SK-N-SH (cell line): Measurements from ENCODE around the gene IGF2BP2. TPM values are rescaled to one million over a fixed set of nuclear protein-coding genes. Genes with fewer than 3 reads are reported as not detected.

Experiments
- CTCF ChIA-PET: fragments of 300-600, 350-600 bp; formaldehyde crosslinking; extraction: SDS; loops from one replicate; lab custom pipeline; 2021; lab: Yijun Ruan, JAX
- POLR2A ChIA-PET: fragments of 350-600 bp; sonication (Branson Sonifier 250); formaldehyde crosslinking; extraction: SDS; loops from one replicate; lab custom pipeline; 2020; ENCODE audit warnings: antibody characterized with exemption, inconsistent platforms; lab: Yijun Ruan, JAX
- DNase-seq: peaks from one replicate; pipeline ENCODE4 v3.0.0; 2012
- H2AFZ ChIP-seq: fragments of 200-600 bp; sonication (generic); 2 replicates; pipeline ENCODE4 v1.8.1; 2016; ENCODE audit warnings: antibody characterized with exemption, mild to moderate bottlenecking, low read depth
- H3F3A ChIP-seq: fragments of 200-600 bp; sonication (generic); replicated peaks from 2 replicates; pipeline ENCODE3; 2016; ENCODE audit warnings: antibody characterized with exemption, mild to moderate bottlenecking; ENCODE audit not compliant: insufficient read depth
- H3K27ac ChIP-seq, 2 experiments: fragments of 200-500 bp in 1 of 2; fragments of 200-600 bp in 1 of 2; sonication (Bioruptor generic) in 1 of 2; sonication (generic), shearing (Covaris generic) in 1 of 2; 2 replicates each; pipeline versions ENCODE4 v1.5.1 to v1.6.1; 2014 to 2016; ENCODE audit warnings: low read depth in 2 of 2, inconsistent platforms in 1 of 2, low read length in 1 of 2, mild to moderate bottlenecking in 1 of 2, mixed read lengths in 1 of 2
- H3K27me3 ChIP-seq: fragments of 200-600 bp; sonication (generic), shearing (Covaris generic); 2 replicates; pipeline ENCODE4 v1.6.1; 2016; ENCODE audit warnings: mixed run types; ENCODE audit not compliant: insufficient read depth
- H3K36me3 ChIP-seq, 2 experiments: fragments of 200-500 bp in 1 of 2; fragments of 200-600 bp in 1 of 2; sonication (Bioruptor generic) in 1 of 2; sonication (generic) in 1 of 2; replicated peaks in 1 of 2; 2 replicates each; pipeline versions ENCODE3 to v1.5.1; 2014 to 2016; ENCODE audit warnings: low read length in 1 of 2, mild to moderate bottlenecking in 1 of 2; ENCODE audit not compliant: insufficient read depth in 2 of 2, control insufficient read depth in 1 of 2
- H3K4me1 ChIP-seq, 2 experiments: fragments of 200-500 bp in 1 of 2; fragments of 200-600 bp in 1 of 2; sonication (Bioruptor generic) in 1 of 2; sonication (generic), shearing (Covaris generic) in 1 of 2; 2 replicates each; pipeline versions ENCODE4 v1.5.1 to v1.6.1; 2014 to 2016; ENCODE audit warnings: low read depth in 1 of 2, low read length in 1 of 2, mixed run types in 1 of 2; ENCODE audit not compliant: insufficient read depth in 2 of 2, control insufficient read depth in 1 of 2
- H3K4me2 ChIP-seq: fragments of 200-600 bp; sonication (generic), shearing (Covaris generic); 2 replicates; pipeline ENCODE4 v1.6.1; 2017; ENCODE audit warnings: mixed run types
- H3K4me3 ChIP-seq, 2 experiments: fragments of 200-500 bp in 1 of 2; fragments of 200-600 bp in 1 of 2; sonication (Bioruptor generic) in 1 of 2; sonication (generic), shearing (Covaris generic) in 1 of 2; 2 replicates each; pipeline versions ENCODE4 v1.5.1 to v1.8.1; 2014 to 2016; ENCODE audit warnings: low read depth in 2 of 2, inconsistent platforms in 1 of 2, low read length in 1 of 2, mild to moderate bottlenecking in 1 of 2, mixed read lengths in 1 of 2, moderate library complexity in 1 of 2
- H3K79me2 ChIP-seq: fragments of 200-600 bp; sonication (generic); 2 replicates; pipeline ENCODE4 v1.8.1; 2017; ENCODE audit warnings: mild to moderate bottlenecking; ENCODE audit not compliant: insufficient read depth
- H3K9ac ChIP-seq: fragments of 200-600 bp; sonication (generic); 2 replicates; pipeline ENCODE4 v1.6.1; 2017; ENCODE audit warnings: mixed run types
- H3K9me2 ChIP-seq: fragments of 200-600 bp; sonication (generic); 2 replicates; pipeline ENCODE4 v1.6.1; 2017; ENCODE audit warnings: mixed run types
- H3K9me3 ChIP-seq: fragments of 200-600 bp; sonication (generic); 2 replicates; pipeline ENCODE4 v1.6.1; 2017; ENCODE audit warnings: mixed run types, mild to moderate bottlenecking, moderate library complexity
- H4K20me1 ChIP-seq: fragments of 200-600 bp; sonication (generic); 2 replicates; pipeline ENCODE4 v1.6.1; 2017; ENCODE audit warnings: mild to moderate bottlenecking, mixed run types; ENCODE audit not compliant: insufficient read depth
- CHD2 ChIP-seq: fragments of 150-350 bp; IDR thresholded peaks from 2 replicates; pipeline ENCODE4 v1.6.1; 2018; ENCODE audit warnings: low read length; ENCODE audit not compliant: partially characterized antibody
- ELF1 ChIP-seq: IDR thresholded peaks from 2 replicates; pipeline ENCODE4 v1.4.0; 2012
- EP300 ChIP-seq, 2 experiments: IDR thresholded peaks; 2 replicates each; pipeline versions ENCODE4 v1.4.0 to v1.6.1; 2012; ENCODE audit warnings: borderline replicate concordance in 1 of 2, low read depth in 1 of 2, low read length in 1 of 2
- GATA2 ChIP-seq: sonication (generic); formaldehyde crosslinking; IDR thresholded peaks from 2 replicates; pipeline ENCODE4 v1.5.0; 2020; ENCODE audit warnings: mild to moderate bottlenecking, missing genetic modification reagents
- IRF3 ChIP-seq: fragments of 150-350 bp; IDR thresholded peaks from 2 replicates; pipeline ENCODE4 v1.6.1; 2016; ENCODE audit warnings: mild to moderate bottlenecking, low read depth, low read length
- JUND ChIP-seq: IDR thresholded peaks from 2 replicates; pipeline ENCODE4 v1.4.0; 2012
- MEF2A ChIP-seq: IDR thresholded peaks from 2 replicates; pipeline ENCODE4 v1.4.0; 2012; ENCODE audit warnings: low read depth, borderline replicate concordance
- NFIC ChIP-seq: IDR thresholded peaks from 2 replicates; pipeline ENCODE4 v1.4.0; 2012; ENCODE audit warnings: borderline replicate concordance
- NRF1 ChIP-seq: IDR thresholded peaks from 2 replicates; pipeline ENCODE4 v1.6.1; 2012; ENCODE audit warnings: low read depth, mild to moderate bottlenecking, low read length
- POLR2AphosphoS5 ChIP-seq: IDR thresholded peaks from 2 replicates; pipeline ENCODE4 v1.6.1; 2012; ENCODE audit warnings: low read depth, low read length
- SIN3A ChIP-seq: IDR thresholded peaks from 2 replicates; pipeline ENCODE4 v1.6.1; 2012; ENCODE audit warnings: low read depth, mild to moderate bottlenecking, low read length, moderate library complexity, borderline replicate concordance
- SMC3 ChIP-seq: IDR thresholded peaks from 2 replicates; pipeline ENCODE4 v1.6.1; 2012; ENCODE audit warnings: low read depth, low read length, improper control_type of control experiment
- TAF1 ChIP-seq: IDR thresholded peaks from 2 replicates; pipeline ENCODE4 v1.6.1; 2012; ENCODE audit warnings: low read depth, mild to moderate bottlenecking, low read length, moderate library complexity, borderline replicate concordance
- TEAD4 ChIP-seq: IDR thresholded peaks from 2 replicates; pipeline ENCODE4 v1.4.0; 2012; ENCODE audit warnings: mild to moderate bottlenecking, borderline replicate concordance; ENCODE audit not compliant: insufficient read depth
- USF1 ChIP-seq: IDR thresholded peaks from 2 replicates; pipeline ENCODE4 v1.4.0; 2012; ENCODE audit warnings: low read depth, borderline replicate concordance
- YY1 ChIP-seq: IDR thresholded peaks from 2 replicates; pipeline ENCODE4 v1.4.0; 2012; ENCODE audit warnings: low read depth, mild to moderate bottlenecking
- WGBS: methylation state at CpG from one replicate; pipeline ENCODE4 v1.1.6; 2017; ENCODE audit warnings: low lambda C conversion rate; 5-methylcytosine and 5-hydroxymethylcytosine counted together
- polyA plus RNA-seq, 3 experiments: library from polyadenylated mRNA; depleted of rRNA; stranded (reverse); fragments of >200 nt; gene quantifications; 2 replicates each; pipeline ENCODE4 v1.2.3, GENCODE V29; 2012

The IGF2BP2 gene
- polyA plus RNA-seq, 1 of the 3 experiments (the other 2 are of a cell fraction): 5.4 TPM

- TF ChIP-seq IRF3: no peak
- TF ChIP-seq EP300 (IDR thresholded peaks at IDR 0.05; ENCODE audit: borderline replicate concordance in 1 of 2, low read depth in 1 of 2, low read length in 1 of 2): peak in 1 of 2 experiments; percentile 81; a peak in 2 of 4 replicates
- TF ChIP-seq NFIC: peak; percentile 88
- TF ChIP-seq NRF1: no peak
- peak; percentile 25; the same call in 1 of the 2 replicates for TF ChIP-seq ELF1
- peak; percentile 50; the same call in 1 of the 2 replicates for TF ChIP-seq MEF2A
- TF ChIP-seq TEAD4: peak; percentile 86
- TF ChIP-seq USF1: peak; percentile 29; the same call in 1 of the 2 replicates
Measured at GRCh38 chr3:185656321-185656840, 168.5 kb downstream of the IGF2BP2 start (continued).

DNA sequence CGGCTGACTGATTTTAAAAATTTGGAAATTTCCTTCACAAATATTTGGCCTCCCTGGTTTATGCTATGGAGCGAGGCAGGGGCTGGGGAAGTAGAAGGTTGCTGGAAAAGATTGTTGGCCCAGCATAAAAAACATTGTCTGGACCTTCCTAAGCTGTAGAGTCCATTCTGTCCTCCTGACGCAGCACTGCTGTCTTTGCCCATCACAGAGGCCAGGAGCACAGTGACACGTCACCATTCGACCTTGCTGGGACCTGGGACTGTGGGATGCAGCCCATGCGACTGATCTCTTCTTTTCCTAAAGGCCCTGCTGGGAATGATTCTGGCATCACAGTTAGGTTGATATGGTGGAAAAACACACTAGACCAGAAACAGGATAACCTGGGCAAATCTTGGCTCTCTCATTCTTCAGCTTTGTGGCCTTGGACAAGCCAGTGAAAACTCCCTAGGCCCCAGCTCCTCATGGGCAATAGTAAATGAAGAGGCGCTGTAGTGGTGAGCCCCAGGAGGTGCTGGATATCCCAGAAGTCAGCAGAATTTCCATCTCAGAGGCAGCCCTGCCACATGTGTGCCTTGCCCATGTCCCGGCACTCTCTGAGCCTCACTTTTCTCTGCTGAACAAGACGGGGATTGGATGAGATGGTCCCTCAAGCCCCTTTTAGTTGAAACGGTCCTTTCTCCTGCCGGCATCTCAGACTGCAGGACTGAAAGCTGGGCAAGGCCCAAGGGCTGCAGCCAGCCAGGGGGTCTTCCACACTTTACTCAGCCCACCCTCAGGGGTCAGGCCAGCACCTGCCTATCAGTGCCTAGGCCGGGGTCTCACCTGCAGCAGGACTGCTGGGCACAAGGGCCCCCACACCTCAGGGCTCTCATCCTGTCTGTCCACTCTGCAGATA lies 169.2 kb downstream of the IGF2BP2 start:
- 90% methylated on average over 10 of the region's 12 CpGs for WGBS
- DNase-seq: no peak
- no peaks in the 10 kb centered on the region for H3K9me3 ChIP-seq
- TF ChIP-seq GATA2 (no peak), YY1 (no peak), USF1 (no peak), SIN3A (no peak), CHD2 (no peak), POLR2AphosphoS5 (no peak), MEF2A (no peak), SMC3 (no peak), JUND (no peak), IRF3 (no peak), TAF1 (no peak)
- TF ChIP-seq, all 33 proteins: peak for 0
- Histone ChIP-seq H2AFZ (no peak overlapping the region), H3K9ac (peak overlapping the region; percentile 40), H3K27ac (peak overlapping the region in 1 of 2 experiments; percentile 95; a peak in 2 of 4 replicates), H3F3A (peaks cover 50% of the 10 kb centered on the region), H3K4me2 (peak overlapping the region; percentile 56; the same call in 1 of the 2 replicates), H3K4me1 (peaks cover 3 to 45% of the 10 kb centered on the region in 2 experiments; a peak in 3 of 4 replicates), H3K4me3 (no peak overlapping the region), H3K36me3 (peaks cover 27 to 54% of the 10 kb centered on the region in 2 experiments), H3K9me2 (no peaks in the 10 kb centered on the region), H3K79me2 (peaks cover 17% of the 10 kb centered on the region; the same call in 1 of the 2 replicates), H3K27me3 (no peaks in the 10 kb centered on the region), H4K20me1 (peaks cover 15% of the 10 kb centered on the region)
- ChIA-PET POLR2A (no interaction called here), CTCF (interaction anchor here (1.4 to 5.0 kb wide), 4 partner anchors 22 to 288 kb away, joined by 3 to 23 read pairs (median 8); no protein-coding TSS in a partner anchor)
